GM12873 (cell line): ENCODE data around the gene DIAPH3.

Experiments used
- CTCF ChIP-seq: IDR thresholded peaks from 2 replicates; pipeline ENCODE4 v1.5.1; 2012; ENCODE audit warnings: low read depth, mild to moderate bottlenecking, moderate library complexity, low read length, control low read depth; ENCODE audit not compliant: insufficient read depth; ENCODE audit errors: missing control alignments

The DIAPH3 gene

GRCh38 chr13:60175571-60175970, 11.8 kb upstream of the DIAPH3 start:
- no peak for TF ChIP-seq CTCF

GRCh38 chr13:60174113-60174512, 10.4 kb upstream of the DIAPH3 start:
- TF ChIP-seq CTCF, result no peak

- TF ChIP-seq CTCF, result no peak
These were observed 8.4 kb upstream of the DIAPH3 start for GRCh38 chr13:60172111-60172510.

GRCh38 chr13:60170414-60170813, 6.7 kb upstream of the DIAPH3 start:
- TF ChIP-seq CTCF, result no peak

- TF ChIP-seq CTCF, result peak; percentile 15
These were observed 5.7 kb upstream of the DIAPH3 start for GRCh38 chr13:60169239-60170031.

GRCh38 chr13:60167121-60167520, 3.4 kb upstream of the DIAPH3 start:
- no peak for TF ChIP-seq CTCF

GRCh38 chr13:60165391-60166099, 1.8 kb upstream of the DIAPH3 start:
- TF ChIP-seq CTCF, result no peak
